GM11168 (cell line): ENCODE results near the gene CCL26.

Experiments
- in situ Hi-C: fragments of 300-500 bp; cut with MboI; formaldehyde crosslinking; loops from one replicate; pipeline ENCODE4 v1.12.0; 2022; ENCODE audit warnings: low sequenced_read_pairs; ENCODE audit not compliant: unreplicated experiment

The CCL26 gene

GRCh38 chr7:75721426-75721825 is 50.6 kb downstream of the CCL26 start:
- in situ Hi-C loops = no loop called here

DNA sequence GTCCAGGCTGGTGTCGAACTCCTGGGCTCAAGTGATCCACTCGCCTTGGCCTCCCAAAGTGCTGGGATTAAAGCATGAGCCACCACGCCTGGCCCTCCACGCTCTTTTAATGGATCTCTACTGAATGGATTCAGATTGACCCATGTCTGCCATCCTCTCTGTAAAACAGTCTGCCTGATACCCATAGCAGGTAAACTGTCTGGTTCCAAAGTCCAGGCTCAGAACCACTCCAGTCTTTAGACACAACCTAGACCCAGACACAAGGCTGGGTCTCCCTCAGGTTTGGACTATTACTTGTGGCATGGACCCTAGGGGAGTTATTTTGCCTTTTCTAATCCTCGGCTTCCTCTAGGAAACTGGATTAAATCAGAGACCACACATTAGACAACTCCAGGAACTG is 52.4 kb downstream of the CCL26 start:
- in situ Hi-C loops = no loop called here
